SU-DHL-6 (cell line): Measurements from ENCODE around the gene CTCF.

Source experiments
- H2AFZ ChIP-seq: fragments of 200-600 bp; sonication (generic); 2 replicates; pipeline ENCODE4 v1.6.1; 2014; ENCODE audit warnings: low read depth, mild to moderate bottlenecking, moderate library complexity, mixed read lengths, antibody characterized with exemption, low read length; ENCODE audit not compliant: severe bottlenecking
- H3F3A ChIP-seq: fragments of 200-600 bp; shearing (Covaris generic); 2 replicates; pipeline ENCODE4 v1.6.0; 2016; ENCODE audit warnings: antibody characterized with exemption, mild to moderate bottlenecking; ENCODE audit not compliant: insufficient read depth
- H3K27ac ChIP-seq: fragments of 200-600 bp; sonication (generic); 2 replicates; pipeline ENCODE4 v1.5.1; 2016; ENCODE audit warnings: low read depth, mild to moderate bottlenecking, low read length, moderate library complexity, mixed read lengths
- H3K27me3 ChIP-seq: fragments of 200-600 bp; sonication (generic), shearing (Covaris generic); 2 replicates; pipeline ENCODE4 v1.6.0; 2014; ENCODE audit warnings: mild to moderate bottlenecking, low read length
- H3K36me3 ChIP-seq: fragments of 200-600 bp; sonication (generic); 2 replicates; pipeline ENCODE4 v1.6.1; 2014; ENCODE audit warnings: mild to moderate bottlenecking, low read length, mixed read lengths
- H3K4me2 ChIP-seq: fragments of 300-600, 200-600 bp; shearing (Covaris generic), sonication (generic); 2 replicates; pipeline ENCODE4 v1.6.0; 2014; ENCODE audit warnings: low read length, low read depth, mild to moderate bottlenecking; ENCODE audit not compliant: poor library complexity, severe bottlenecking
- H3K4me3 ChIP-seq: fragments of 200-600 bp; sonication (generic); 2 replicates; pipeline ENCODE4 v1.5.1; 2014; ENCODE audit warnings: antibody characterized with exemption, low read length, mild to moderate bottlenecking, mixed read lengths; ENCODE audit not compliant: insufficient read depth, poor library complexity, severe bottlenecking
- H3K79me2 ChIP-seq: fragments of 200-600 bp; sonication (generic); 2 replicates; pipeline ENCODE4 v1.6.1; 2014; ENCODE audit warnings: mild to moderate bottlenecking, low read length, moderate library complexity; ENCODE audit not compliant: insufficient read depth
- H3K9ac ChIP-seq: fragments of 200-600 bp; sonication (generic); 2 replicates; pipeline ENCODE4 v1.7.0; 2014; ENCODE audit warnings: mild to moderate bottlenecking, low read length
- H3K9me2 ChIP-seq: fragments of 200-600 bp; sonication (generic); replicated peaks from 2 replicates; pipeline ENCODE4 v1.6.1; 2014; ENCODE audit warnings: low read length; ENCODE audit not compliant: insufficient read depth
- H3K9me3 ChIP-seq: fragments of 200-600 bp; sonication (generic); 2 replicates; pipeline ENCODE4 v1.6.1; 2014; ENCODE audit warnings: low read length, mixed read lengths; ENCODE audit not compliant: insufficient read depth
- H4K20me1 ChIP-seq: fragments of 200-600 bp; sonication (generic); 2 replicates; pipeline ENCODE4 v1.6.1; 2014; ENCODE audit warnings: low read depth, mild to moderate bottlenecking, antibody characterized with exemption, low read length, moderate library complexity, mixed read lengths
- CTCF ChIP-seq: fragments of 200-600 bp; sonication (generic); IDR thresholded peaks from one replicate; pipeline ENCODE4 v1.5.1; 2017; ENCODE audit warnings: antibody characterized with exemption, mild to moderate bottlenecking, low read length, moderate library complexity; ENCODE audit not compliant: insufficient read depth, poor library complexity, severe bottlenecking
- EZH2phosphoT487 ChIP-seq: fragments of 200-600 bp; sonication (generic), shearing (Covaris generic); conservative IDR thresholded peaks from 2 replicates; pipeline ENCODE4 v1.6.1; 2018; ENCODE audit warnings: mild to moderate bottlenecking, antibody characterized with exemption, low read length, moderate library complexity, mixed read lengths

CTCF gene

DNA sequence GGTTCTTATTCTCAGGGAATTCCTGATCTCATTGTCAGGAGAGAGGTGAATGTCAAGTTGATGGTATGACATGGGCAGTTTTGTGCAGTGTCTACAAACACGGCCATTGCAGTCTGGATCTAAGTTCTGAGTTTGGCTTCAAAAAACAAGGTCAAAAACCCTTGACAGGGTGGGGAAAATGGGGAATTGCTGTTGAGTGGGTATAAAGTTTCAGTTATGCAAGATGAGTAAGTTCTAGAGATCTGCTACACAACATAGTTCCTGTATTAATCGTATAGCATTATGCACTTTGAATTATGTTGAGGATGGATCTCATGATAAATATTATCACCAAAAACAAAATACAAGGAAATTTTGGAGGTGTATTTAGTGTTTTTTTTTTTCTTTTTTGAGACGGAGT lies 46.0 kb downstream of the CTCF start:
- Histone ChIP-seq H3K36me3 (peaks cover 20% of the 10 kb centered on the region; the same call in 1 of the 2 replicates), H3F3A (0 out of 2 replicates have a peak, but pooled peaks cover 4% of the 10 kb centered on the region), H4K20me1 (peaks cover 5% of the 10 kb centered on the region; the same call in 1 of the 2 replicates), H3K27ac (no peak overlapping the region), H3K4me2 (no peak overlapping the region), H3K4me3 (no peak overlapping the region), H3K9ac (no peak overlapping the region), H3K9me2 (no peaks in the 10 kb centered on the region), H3K27me3 (no peaks in the 10 kb centered on the region), H3K9me3 (no peaks in the 10 kb centered on the region), H2AFZ (no peak overlapping the region), H3K79me2 (peaks cover 78% of the 10 kb centered on the region)
- no peak for TF ChIP-seq EZH2phosphoT487
- no peak for TF ChIP-seq CTCF

GRCh38 chr16:67613808-67614207 lies 51.5 kb downstream of the CTCF start:
- Histone ChIP-seq H2AFZ (no peak overlapping the region), H3K9me3 (no peaks in the 10 kb centered on the region), H3F3A (0 out of 2 replicates have a peak, but pooled peaks cover 4% of the 10 kb centered on the region), H3K4me3 (no peak overlapping the region), H3K9ac (no peak overlapping the region), H3K4me2 (no peak overlapping the region), H3K27ac (no peak overlapping the region), H3K27me3 (no peaks in the 10 kb centered on the region), H3K79me2 (peaks cover 27% of the 10 kb centered on the region), H4K20me1 (peaks cover 4% of the 10 kb centered on the region; the same call in 1 of the 2 replicates), H3K9me2 (no peaks in the 10 kb centered on the region), H3K36me3 (peaks cover 29% of the 10 kb centered on the region; the same call in 1 of the 2 replicates)
- TF ChIP-seq CTCF = no peak
- no peak for TF ChIP-seq EZH2phosphoT487

- H3K4me2 ChIP-seq = no peak overlapping the region
- no peaks in the 10 kb centered on the region for H3K9me3 ChIP-seq
- H3K79me2 ChIP-seq = no peaks in the 10 kb centered on the region
- H3K4me3 ChIP-seq = no peak overlapping the region
- no peak overlapping the region for H3K9ac ChIP-seq
- no peaks in the 10 kb centered on the region for H4K20me1 ChIP-seq
- H3K27me3 ChIP-seq = no peaks in the 10 kb centered on the region
- no peak for TF ChIP-seq EZH2phosphoT487
- no peak for TF ChIP-seq CTCF
- no peak overlapping the region for H2AFZ ChIP-seq
- no peaks in the 10 kb centered on the region for H3F3A ChIP-seq
- H3K36me3 ChIP-seq = peaks cover 26% of the 10 kb centered on the region
- no peaks in the 10 kb centered on the region for H3K9me2 ChIP-seq
- no peak overlapping the region for H3K27ac ChIP-seq
These were observed 65.9 kb downstream of the CTCF start for GRCh38 chr16:67628216-67628615.
